ENCODE measurements around the gene RAB11B. TPM values are rescaled to one million over a fixed set of nuclear protein-coding genes. Genes with fewer than 3 reads are reported as not detected.
A peak's percentile ranks its signal among the peaks of the same experiment; 100 is the strongest.

RAB11B gene
- polyA plus RNA-seq, 1 donor from 2014 or later, result 71.1 TPM

- H3K4me2 ChIP-seq (ENCODE audit: low read length), result no peak overlapping the region
- no peaks in the 10 kb centered on the region for H3K9me2 ChIP-seq (ENCODE audit: insufficient read depth, low read length)
- no peak for TF ChIP-seq EP300 (conservative IDR thresholded peaks at IDR 0.05; ENCODE audit: poor library complexity, severe bottlenecking)
- no peak for TF ChIP-seq MXI1 (conservative IDR thresholded peaks at IDR 0.05; ENCODE audit: poor library complexity, severe bottlenecking)
- no peak for TF ChIP-seq RAD21 (conservative IDR thresholded peaks at IDR 0.05)
- TF ChIP-seq POLR2AphosphoS5 (IDR thresholded peaks at IDR 0.05), result no peak
- no peak for TF ChIP-seq SMC3 (conservative IDR thresholded peaks at IDR 0.05; ENCODE audit: poor library complexity)
- no peak for TF ChIP-seq REST (IDR thresholded peaks at IDR 0.05; ENCODE audit: borderline replicate concordance)
- TF ChIP-seq TAF1 (IDR thresholded peaks at IDR 0.05; ENCODE audit: low read depth), result no peak
- TF ChIP-seq EZH2 (IDR thresholded peaks at IDR 0.05; ENCODE audit: borderline replicate concordance, insufficient read depth, low read length, poor library complexity, severe bottlenecking), result no peak
- no peaks in the 10 kb centered on the region for H3K36me3 ChIP-seq (ENCODE audit: insufficient read depth, low read length)
- peaks cover 60% of the 10 kb centered on the region for H3K79me2 ChIP-seq (replicated peaks; ENCODE audit: insufficient read depth, low read length)
- H3K27me3 ChIP-seq (ENCODE audit: insufficient read depth, low read depth, low read length), result no peaks in the 10 kb centered on the region
- H3K9me3 ChIP-seq (ENCODE audit: low read length), result no peaks in the 10 kb centered on the region
- H4K20me1 ChIP-seq (ENCODE audit: insufficient read depth), result peaks cover 37% of the 10 kb centered on the region
- no peak overlapping the region for H3K9ac ChIP-seq (ENCODE audit: low read length)
- H2AFZ ChIP-seq (ENCODE audit: low read depth, low read length), result no peak overlapping the region
- H3K27ac ChIP-seq (ENCODE audit: low read length), result no peak overlapping the region
- H3K4me3 ChIP-seq (ENCODE audit: low read length), result peak overlapping the region; percentile 71
- no peaks in the 10 kb centered on the region for H3F3A ChIP-seq (ENCODE audit: insufficient read depth, low read length, poor library complexity, severe bottlenecking)
Measured at GRCh38 chr19:8392017-8392591, 1.9 kb downstream of the RAB11B start.

GRCh38 chr19:8393192-8393870, 3.2 kb downstream of the RAB11B start:
- H3K79me2 ChIP-seq (replicated peaks; ENCODE audit: insufficient read depth, low read length), result peaks cover 63% of the 10 kb centered on the region

More at GRCh38 chr19:8393192-8393870, 3.2 kb downstream of the RAB11B start:
- no peak overlapping the region for H3K4me3 ChIP-seq (ENCODE audit: low read length)
- no peaks in the 10 kb centered on the region for H3F3A ChIP-seq (ENCODE audit: insufficient read depth, low read length, poor library complexity, severe bottlenecking)
- no peak overlapping the region for H2AFZ ChIP-seq (ENCODE audit: low read depth, low read length)
- H3K9me3 ChIP-seq (ENCODE audit: low read length), result no peaks in the 10 kb centered on the region
- H3K4me2 ChIP-seq (ENCODE audit: low read length), result no peak overlapping the region
- H3K9ac ChIP-seq (ENCODE audit: low read length), result no peak overlapping the region
- no peak overlapping the region for H3K27ac ChIP-seq (ENCODE audit: low read length)
- peaks cover 40% of the 10 kb centered on the region for H4K20me1 ChIP-seq (ENCODE audit: insufficient read depth)
- H3K27me3 ChIP-seq (ENCODE audit: insufficient read depth, low read depth, low read length), result no peaks in the 10 kb centered on the region
- TF ChIP-seq REST (IDR thresholded peaks at IDR 0.05; ENCODE audit: borderline replicate concordance) (no peak), RAD21 (conservative IDR thresholded peaks at IDR 0.05) (no peak), SMC3 (conservative IDR thresholded peaks at IDR 0.05; ENCODE audit: poor library complexity) (no peak), CTCF (IDR thresholded peaks at IDR 0.05; ENCODE audit: poor library complexity, severe bottlenecking) (no peak), EZH2 (IDR thresholded peaks at IDR 0.05; ENCODE audit: borderline replicate concordance, insufficient read depth, low read length, poor library complexity, severe bottlenecking) (no peak), POLR2AphosphoS5 (IDR thresholded peaks at IDR 0.05) (no peak), EP300 (conservative IDR thresholded peaks at IDR 0.05; ENCODE audit: poor library complexity, severe bottlenecking) (no peak), MXI1 (conservative IDR thresholded peaks at IDR 0.05; ENCODE audit: poor library complexity, severe bottlenecking) (no peak), TAF1 (IDR thresholded peaks at IDR 0.05; ENCODE audit: low read depth) (no peak)
- no peaks in the 10 kb centered on the region for H3K9me2 ChIP-seq (ENCODE audit: insufficient read depth, low read length)
- no peaks in the 10 kb centered on the region for H3K36me3 ChIP-seq (ENCODE audit: insufficient read depth, low read length)

Measured in neural cell (in vitro differentiated cells).